GM12878 (cell line): Measurements from ENCODE around the gene NIPA2. TPM values are rescaled to one million over a fixed set of nuclear protein-coding genes. Genes with fewer than 3 reads are reported as not detected.

Source experiments
- ATAC-seq: fragments of 200-7000 bp; cut with Tn5 transposase; 3 replicates; pipeline ENCODE4 v1.9.1; 2020; ENCODE audit warnings: mild to moderate bottlenecking, moderate library complexity
- BruUV-seq: library from RNA; stranded (reverse); fragments of 400-500 nt; replicated peaks from 2 replicates; lab custom pipeline; 2021; lab: Mats Ljungman, UMichigan
- CTCF ChIA-PET: fragments of 300-600 bp; sonication (Branson Sonifier 250); formaldehyde crosslinking; extraction: SDS; loops from one replicate; lab custom pipeline; 2021; ENCODE audit warnings: inconsistent platforms; lab: Yijun Ruan, JAX
- POLR2A ChIA-PET: fragments of 350-600 bp; formaldehyde crosslinking; extraction: SDS; loops from one replicate; lab custom pipeline; 2021; ENCODE audit warnings: inconsistent platforms; lab: Charles Lee
- RAD21 ChIA-PET: fragments of 300-600 bp; sonication (Branson Sonifier 250); formaldehyde crosslinking; loops from one replicate; lab custom pipeline; 2023; ENCODE audit warnings: antibody characterized with exemption; ENCODE audit not compliant: unreplicated experiment; lab: Charles Lee
- SMC1A ChIA-PET: fragments of 300-600 bp; sonication (Branson Sonifier 250); formaldehyde crosslinking; loops from one replicate; lab custom pipeline; 2023; ENCODE audit not compliant: unreplicated experiment, uncharacterized antibody; lab: Charles Lee
- DNase-seq: peaks from one replicate; pipeline ENCODE4 v3.0.0-alpha.2; 2011; ENCODE audit warnings: low read depth, low spot score
- FAIRE-seq: peaks from 3 replicates; lab custom pipeline; 2011; peaks lifted over from hg19 to GRCh38; lab: Jason Lieb, UNC
- H2AFZ ChIP-seq: 2 replicates; pipeline ENCODE4 v1.6.0; 2011; ENCODE audit warnings: low read depth, low read length, control low read depth; ENCODE audit not compliant: control insufficient read depth
- H3K27ac ChIP-seq: 2 replicates; pipeline ENCODE4 v1.5.1; 2011; ENCODE audit warnings: control low read depth; ENCODE audit not compliant: control insufficient read depth, insufficient read depth
- H3K27me3 ChIP-seq, 2 experiments: replicated peaks in 1 of 2; 2 replicates each; pipeline versions ENCODE4 v1.6.0 to v1.6.1; 2011; ENCODE audit warnings: low read length in 1 of 2; ENCODE audit not compliant: control insufficient read depth in 2 of 2, insufficient read depth in 2 of 2
- H3K36me3 ChIP-seq, 2 experiments: 2 replicates each; pipeline ENCODE4 v1.5.1; 2011; ENCODE audit warnings: low read length in 1 of 2; ENCODE audit not compliant: control insufficient read depth in 2 of 2, insufficient read depth in 2 of 2
- H3K4me1 ChIP-seq: 2 replicates; pipeline ENCODE4 v1.6.1; 2011; ENCODE audit warnings: mild to moderate bottlenecking, low read length, moderate library complexity, mixed read lengths; ENCODE audit not compliant: control insufficient read depth, insufficient read depth
- H3K4me2 ChIP-seq: 2 replicates; pipeline ENCODE4 v1.6.0; 2011; ENCODE audit warnings: control low read depth; ENCODE audit not compliant: control insufficient read depth, insufficient read depth
- H3K4me3 ChIP-seq: fragments of 200-600 bp; sonication (generic); 2 replicates; pipeline ENCODE4 v1.5.1; 2016
- H3K79me2 ChIP-seq: 2 replicates; pipeline ENCODE4 v1.6.0; 2011; ENCODE audit warnings: low read length; ENCODE audit not compliant: control insufficient read depth, insufficient read depth
- H3K9ac ChIP-seq: 2 replicates; pipeline ENCODE4 v1.8.0; 2011; ENCODE audit warnings: low read length, control low read depth, mixed read lengths; ENCODE audit not compliant: control insufficient read depth, insufficient read depth
- H3K9me3 ChIP-seq: replicated peaks from 3 replicates; pipeline ENCODE4 v1.5.1; 2011; ENCODE audit warnings: mild to moderate bottlenecking, low read length; ENCODE audit not compliant: control insufficient read depth, insufficient read depth
- H4K20me1 ChIP-seq: 2 replicates; pipeline ENCODE4 v1.6.0; 2011; ENCODE audit not compliant: control insufficient read depth, insufficient read depth
- BRCA1 ChIP-seq: IDR thresholded peaks from 2 replicates; pipeline ENCODE4 v1.6.1; 2011; ENCODE audit warnings: low read depth, low read length, improper control_type of control experiment
- CHD2 ChIP-seq: IDR thresholded peaks from 2 replicates; pipeline ENCODE4 v1.6.1; 2011; ENCODE audit warnings: low read depth, low read length, improper control_type of control experiment, borderline replicate concordance
- FOS ChIP-seq: IDR thresholded peaks from 3 replicates; pipeline ENCODE4 v1.6.1; 2011; ENCODE audit warnings: borderline replicate concordance; ENCODE audit not compliant: insufficient read length; ENCODE audit errors: extremely low read depth
- FOXM1 ChIP-seq: IDR thresholded peaks from 2 replicates; pipeline ENCODE4 v1.6.1; 2012; ENCODE audit warnings: low read depth, mild to moderate bottlenecking, inconsistent platforms, low read length, moderate library complexity
- HDAC2 ChIP-seq: fragments of 200-600 bp; sonication (generic); IDR thresholded peaks from 2 replicates; pipeline ENCODE4 v1.6.1; 2017
- IKZF1 ChIP-seq: fragments of 450-650 bp; conservative IDR thresholded peaks from 2 replicates; pipeline ENCODE4 v1.6.1; 2017; ENCODE audit warnings: antibody characterized with exemption, mild to moderate bottlenecking
- KLF5 ChIP-seq: fragments of 450-650 bp; IDR thresholded peaks from 2 replicates; pipeline ENCODE4 v1.6.1; 2014; ENCODE audit warnings: mild to moderate bottlenecking; ENCODE audit not compliant: partially characterized antibody
- MXI1 ChIP-seq: fragments of 150-350 bp; IDR thresholded peaks from 2 replicates; pipeline ENCODE4 v1.6.1; 2011; ENCODE audit warnings: low read depth, mild to moderate bottlenecking, inconsistent platforms, low read length, improper control_type of control experiment
- NR2C2 ChIP-seq: IDR thresholded peaks from 2 replicates; pipeline ENCODE4 v1.6.1; 2011; ENCODE audit warnings: borderline replicate concordance, low read depth; ENCODE audit not compliant: control insufficient read depth, insufficient read length
- NRF1 ChIP-seq: conservative IDR thresholded peaks from 2 replicates; pipeline ENCODE4 v1.6.1; 2011; ENCODE audit warnings: mild to moderate bottlenecking, low read depth, low read length, improper control_type of control experiment
- PML ChIP-seq: IDR thresholded peaks from 2 replicates; pipeline ENCODE4 v1.6.1; 2012; ENCODE audit warnings: low read length, inconsistent platforms
- POLR2AphosphoS2 ChIP-seq: IDR thresholded peaks from 2 replicates; pipeline ENCODE4 v1.6.1; 2011; ENCODE audit warnings: low read depth, mild to moderate bottlenecking, low read length, improper control_type of control experiment, moderate library complexity
- RAD21 ChIP-seq: IDR thresholded peaks from 2 replicates; pipeline ENCODE4 v1.6.1; 2011; ENCODE audit warnings: mild to moderate bottlenecking, low read depth, low read length, moderate library complexity; ENCODE audit not compliant: insufficient read depth
- RELA ChIP-seq: fragments of 450-650 bp; IDR thresholded peaks from 2 replicates; pipeline ENCODE4 v1.8.0; 2014; ENCODE audit warnings: borderline replicate concordance; ENCODE audit not compliant: partially characterized antibody
- SUZ12 ChIP-seq: fragments of 200-600 bp; sonication (generic); IDR thresholded peaks from one replicate; pipeline ENCODE4 v1.6.1; 2018; ENCODE audit warnings: antibody characterized with exemption, mild to moderate bottlenecking; ENCODE audit not compliant: unreplicated experiment
- ZBTB40 ChIP-seq: fragments of 450-650 bp; IDR thresholded peaks from 2 replicates; pipeline ENCODE4 v1.6.1; 2016; ENCODE audit warnings: mild to moderate bottlenecking, moderate library complexity, borderline replicate concordance
- WGBS: methylation state at CpG from one replicate; pipeline ENCODE4 v1.1.6; 2016; ENCODE audit warnings: low lambda C conversion rate; ENCODE audit not compliant: insufficient replicate concordance, insufficient coverage; ENCODE audit errors: missing lambda C conversion rate; 5-methylcytosine and 5-hydroxymethylcytosine counted together
- in situ Hi-C: fragments of 300-500 bp; cut with MboI; formaldehyde crosslinking; loops from 9 replicates; pipeline ENCODE4 v1.14.3; 2018; ENCODE audit warnings: mixed read lengths
- intact Hi-C: fragments of 100-400 bp; cut with micrococcal nuclease; formaldehyde crosslinking; loops from one replicate; pipeline ENCODE4 v1.14.2; 2022; ENCODE audit not compliant: unreplicated experiment
- polyA plus RNA-seq, 11 experiments: library from polyadenylated mRNA; depleted of rRNA in 4 of 11; unstranded in 6 of 11; stranded (reverse) in 5 of 11; fragments of >200 nt; fragmentation: Nextera tagmentation in 4 of 11; fragmentation: Illumina TruSeq in 1 of 11; extraction: Ambion mirVana in 4 of 11; extraction: Trizol in 1 of 11; gene quantifications; 1 replicate in 1 of 11; 2 replicates in 10 of 11; pipeline versions ENCODE4 v1.2.1 to v1.2.3, GENCODE V29; 2011 to 2016; ENCODE audit warnings: inconsistent platforms in 2 of 11, missing spikeins in 2 of 11, low read depth in 1 of 11
- total RNA-seq, 4 experiments: library from RNA; depleted of rRNA in 3 of 4; stranded (reverse); fragments of >200 nt in 3 of 4; fragmentation: Illumina TruSeq in 1 of 4; extraction: Trizol in 1 of 4; gene quantifications; 2 replicates each; pipeline versions ENCODE4 v1.2.1 to v1.2.3, GENCODE V29; 2013 to 2021
- TF ChIP-seq, protein P1 (sequence below): fragments of 450-650 bp; IDR thresholded peaks from 2 replicates; pipeline ENCODE4 v1.6.1; 2016; ENCODE audit warnings: mild to moderate bottlenecking

Gene NIPA2
- total and polyA plus RNA-seq, 10 of the 15 experiments (the other 5 are each of a cell fraction or from before 2014, with no cell fraction given), result 24.4 to 159 (median 96.5) TPM

DNA sequence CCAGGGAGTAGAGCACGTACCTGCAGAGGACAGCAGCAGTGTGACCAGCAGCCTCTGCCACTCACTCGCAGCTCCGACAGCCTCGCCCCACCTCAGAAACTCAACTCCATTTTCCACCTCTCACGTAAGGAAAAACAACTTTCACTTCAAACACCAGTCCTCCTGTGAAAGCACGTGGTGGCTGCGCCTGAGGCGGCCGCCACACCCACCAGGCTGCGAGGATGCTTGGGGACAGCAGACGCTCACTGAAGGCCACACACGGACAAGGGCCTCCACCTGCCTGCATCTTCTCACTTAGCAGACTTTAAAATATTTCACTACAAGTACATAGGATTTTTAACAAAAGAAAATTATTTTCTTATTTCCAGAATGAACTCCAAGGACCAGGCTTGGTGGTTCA is 73.8 kb downstream of the NIPA2 start (continued):
- no peak for TF ChIP-seq FOXM1
- TF ChIP-seq, all 136 proteins: peak for 0

DNA sequence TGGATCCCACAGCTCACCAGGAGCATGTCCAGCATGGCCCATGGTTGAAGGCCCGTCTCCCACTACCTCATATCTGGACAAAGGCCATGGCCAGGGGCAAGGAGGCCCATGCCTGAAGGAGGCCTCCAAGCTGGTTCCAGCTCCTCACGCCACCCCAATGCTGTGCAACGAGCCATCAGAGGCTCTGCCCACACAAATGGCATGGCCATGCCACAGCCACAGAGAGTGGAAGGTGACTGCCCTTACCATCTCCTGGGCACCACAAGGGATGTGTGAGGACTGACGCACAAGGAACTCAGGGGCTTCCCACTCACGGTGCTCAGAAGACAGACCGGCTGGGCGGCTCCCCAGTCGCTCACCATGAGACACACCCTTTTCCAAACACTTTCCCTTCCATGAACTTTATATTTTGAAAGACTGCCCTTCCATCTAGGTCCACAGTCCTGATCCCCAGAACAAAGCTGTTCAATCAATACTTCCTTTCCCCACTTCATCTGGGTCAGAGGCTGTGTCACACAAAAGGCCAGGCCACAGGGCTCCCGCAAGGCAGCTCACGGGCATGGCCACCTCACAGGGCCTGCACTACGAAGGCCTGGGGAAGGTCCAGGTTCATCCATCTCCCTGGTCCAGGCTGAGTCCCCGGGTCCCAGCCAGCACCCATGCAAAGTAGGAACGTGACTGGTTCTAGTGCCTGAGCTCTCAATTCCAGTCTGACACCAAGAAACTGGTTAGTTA is 75.3 kb downstream of the NIPA2 start:
- ChIA-PET SMC1A (no interaction called here), CTCF (no interaction called here)
- TF ChIP-seq SUZ12 (no peak), HDAC2 (no peak), BRCA1 (no peak), MXI1 (no peak), FOS (no peak), NRF1 (no peak), IKZF1 (no peak), ZBTB40 (no peak), KLF5 (no peak), POLR2AphosphoS2 (no peak), CHD2 (no peak), RELA (no peak), RAD21 (no peak), PML (no peak), NR2C2 (no peak)
- TF ChIP-seq, protein P1, sequence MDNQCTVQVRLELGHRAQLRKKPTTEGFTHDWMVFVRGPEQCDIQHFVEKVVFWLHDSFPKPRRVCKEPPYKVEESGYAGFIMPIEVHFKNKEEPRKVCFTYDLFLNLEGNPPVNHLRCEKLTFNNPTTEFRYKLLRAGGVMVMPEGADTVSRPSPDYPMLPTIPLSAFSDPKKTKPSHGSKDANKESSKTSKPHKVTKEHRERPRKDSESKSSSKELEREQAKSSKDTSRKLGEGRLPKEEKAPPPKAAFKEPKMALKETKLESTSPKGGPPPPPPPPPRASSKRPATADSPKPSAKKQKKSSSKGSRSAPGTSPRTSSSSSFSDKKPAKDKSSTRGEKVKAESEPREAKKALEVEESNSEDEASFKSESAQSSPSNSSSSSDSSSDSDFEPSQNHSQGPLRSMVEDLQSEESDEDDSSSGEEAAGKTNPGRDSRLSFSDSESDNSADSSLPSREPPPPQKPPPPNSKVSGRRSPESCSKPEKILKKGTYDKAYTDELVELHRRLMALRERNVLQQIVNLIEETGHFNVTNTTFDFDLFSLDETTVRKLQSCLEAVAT, result no peak

More for the DNA sequence above, 75.3 kb downstream of the NIPA2 start:
- Histone ChIP-seq H3K27ac (no peak overlapping the region), H3K36me3 (peaks cover 7 to 14% of the 10 kb centered on the region in 2 experiments; a peak in 3 of 4 replicates), H3K4me3 (no peak overlapping the region), H3K9ac (no peak overlapping the region), H2AFZ (no peak overlapping the region), H3K4me2 (no peak overlapping the region), H3K27me3 (no peaks in the 10 kb centered on the region), H3K79me2 (no peaks in the 10 kb centered on the region), H3K4me1 (no peaks in the 10 kb centered on the region), H3K9me3 (no peaks in the 10 kb centered on the region), H4K20me1 (no peaks in the 10 kb centered on the region)
- no peak for FAIRE-seq
- no peak for DNase-seq
- ChIA-PET POLR2A (no interaction called here), RAD21 (no interaction called here)
- no TSS peak for BruUV-seq
- intact Hi-C loops, result no loop called here
- in situ Hi-C loops, result loop anchor here (5.0 kb wide), 1 partner anchor 57 kb away; no protein-coding TSS in a partner anchor
- WGBS, result 98% methylated on average over 13 of the region's 13 CpGs
- no peak for ATAC-seq
